HG03575 (cell line): ENCODE measurements around the gene MAP3K8.

ENCODE experiments used
- ATAC-seq: cut with Tn5 transposase; IDR thresholded peaks from one replicate; pipeline ENCODE4 v1.9.1; 2021; ENCODE audit not compliant: unreplicated experiment, insufficient number of reproducible peaks, low FRiP score; ENCODE audit errors: extremely low read depth

The MAP3K8 gene

DNA sequence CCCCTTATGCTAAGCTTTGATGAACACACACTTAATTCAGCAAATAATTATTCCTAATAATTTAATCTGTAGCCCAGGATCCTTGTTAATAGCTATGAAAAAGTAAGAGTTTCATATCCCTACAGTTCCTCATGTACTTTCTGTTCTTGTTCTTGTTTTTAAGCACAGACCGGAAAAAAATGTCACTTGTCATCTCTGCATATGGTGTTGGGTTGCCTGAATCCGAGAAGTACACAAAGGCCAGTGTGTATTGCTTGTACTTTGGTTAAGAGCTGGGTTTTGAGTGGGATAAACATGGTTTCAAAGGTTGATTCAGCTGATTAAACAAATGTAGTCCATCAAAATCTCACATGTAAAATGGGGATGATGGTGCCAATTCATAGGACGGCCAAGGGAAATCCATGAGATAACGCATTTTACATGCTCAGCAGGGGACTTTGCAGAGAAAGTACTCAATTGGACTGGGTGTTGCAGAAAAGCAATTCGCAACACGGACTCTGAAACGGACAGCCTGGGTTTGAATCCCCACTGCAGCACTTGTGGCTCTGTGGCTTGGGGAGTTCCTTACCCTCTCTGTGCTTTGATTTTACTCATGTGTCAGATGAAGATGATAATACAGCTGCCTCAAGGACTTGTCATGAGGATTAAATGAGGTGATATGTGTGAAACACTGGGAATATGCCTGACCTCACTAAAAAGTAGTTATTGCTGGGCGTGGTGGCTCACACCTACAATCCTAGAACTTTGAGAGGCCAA, 71.7 kb downstream of the MAP3K8 start:
- ATAC-seq, result no peak

DNA sequence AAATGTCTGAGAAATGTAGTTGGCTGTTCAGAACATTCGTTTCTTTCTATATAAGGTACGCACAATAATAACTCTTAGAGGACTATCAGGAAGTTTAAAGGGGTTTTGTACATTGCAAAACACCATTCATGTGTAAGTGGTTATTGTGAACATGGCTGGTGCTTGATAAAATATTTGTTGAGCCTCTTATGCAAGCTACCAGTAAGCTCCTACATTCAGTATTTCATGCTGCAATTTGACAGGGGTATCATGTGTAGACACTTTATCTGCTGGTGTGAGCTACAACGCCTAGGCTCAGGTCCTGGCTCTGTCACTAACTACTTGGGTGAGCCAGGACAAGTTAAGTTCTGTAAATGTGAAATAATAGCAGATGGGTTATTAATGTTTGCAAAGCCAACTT, 75.5 kb downstream of the MAP3K8 start:
- ATAC-seq, result no peak

DNA sequence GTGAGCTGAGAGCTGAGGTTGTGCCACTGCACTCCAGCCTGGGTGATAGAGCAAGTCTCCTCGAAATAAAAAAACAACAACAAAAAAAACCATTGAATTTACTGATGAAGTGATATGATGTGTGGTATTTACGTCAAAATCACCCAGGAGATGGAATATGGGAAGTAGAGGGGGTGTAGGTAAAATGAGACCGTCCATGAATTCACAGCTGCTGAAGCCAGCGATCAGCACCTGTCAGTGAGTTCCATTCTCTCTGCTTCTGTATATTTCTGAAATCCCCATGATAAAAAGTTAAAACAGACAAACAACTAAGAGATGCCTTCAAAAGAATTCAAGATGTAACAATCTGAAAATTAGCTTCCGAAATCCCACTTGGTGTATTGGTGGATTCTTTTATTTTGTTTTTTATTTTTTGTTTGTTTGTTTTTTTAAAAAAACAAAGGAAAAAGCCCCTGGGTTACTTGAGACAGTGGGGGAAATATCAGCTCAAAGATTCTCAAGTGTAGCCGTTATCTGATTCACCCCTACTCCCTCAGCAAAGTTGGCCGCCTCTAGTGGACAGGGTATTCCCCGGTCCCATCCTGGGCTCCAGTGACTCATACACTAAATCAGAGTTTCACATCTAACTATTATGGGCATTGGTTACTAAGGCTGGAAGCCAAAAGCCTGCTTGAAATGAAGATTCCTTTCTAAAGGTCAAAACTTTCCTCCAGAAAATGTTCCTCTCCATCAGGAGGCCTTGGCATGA, 76.4 kb downstream of the MAP3K8 start:
- ATAC-seq, result peak; percentile 77

DNA sequence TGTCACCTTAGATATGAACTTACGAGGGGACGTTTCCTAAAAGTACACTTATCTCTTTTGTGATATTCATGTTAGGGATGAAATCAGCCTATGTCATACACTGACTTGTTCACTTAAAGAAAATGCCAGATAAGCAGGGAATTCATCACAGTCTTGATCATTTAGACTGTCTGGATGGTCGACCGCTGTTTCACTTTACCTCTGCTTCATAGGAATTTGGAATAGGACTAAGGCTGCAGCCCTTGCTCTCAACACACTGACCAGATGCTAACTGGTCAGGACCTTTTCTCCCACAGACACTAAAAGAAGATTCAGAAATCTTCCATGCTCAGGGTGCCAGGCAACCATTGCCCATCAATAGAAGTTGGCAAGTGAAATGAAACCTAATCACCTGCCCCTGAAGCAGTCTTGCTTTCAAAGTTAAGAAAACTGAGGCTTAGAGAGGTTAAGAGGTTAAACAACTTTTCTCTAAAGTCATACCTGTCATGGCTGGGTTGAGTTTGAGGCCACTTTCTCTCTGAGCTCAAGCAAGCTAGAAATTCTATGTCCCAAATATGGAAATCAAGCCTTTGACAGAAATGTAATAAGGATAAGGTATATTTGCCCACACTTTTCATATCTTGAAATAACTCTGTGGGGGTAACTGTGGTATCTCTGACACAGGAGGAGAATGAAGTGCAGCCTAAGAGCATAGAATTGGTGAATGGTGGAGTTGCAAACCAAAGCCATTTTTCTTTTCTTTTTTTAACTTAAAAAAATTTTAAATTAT, 77.1 kb downstream of the MAP3K8 start:
- no peak for ATAC-seq
